Measurements from ENCODE around the gene GAGE10. TPM values are rescaled to one million over a fixed set of nuclear protein-coding genes. Genes with fewer than 3 reads are reported as not detected.
A peak's percentile ranks its signal among the peaks of the same experiment; 100 is the strongest.

Gene GAGE10
- total and polyA plus RNA-seq, 7 experiments from 2014 or later = not detected

GRCh38 chrX:49271341-49271740 lies 32.1 kb upstream of the GAGE10 start:
- H3K36me3 Mint-ChIP-seq = peaks cover 0 to 33% (median 10%) of the 10 kb centered on the region in 5 donors
- no peak for ATAC-seq
- H3K4me1 Mint-ChIP-seq = peaks cover 31 to 71% (median 63%) of the 10 kb centered on the region in 7 donors
- peak overlapping the region; percentile 73 to 91 (median 84) for H3K4me3 Mint-ChIP-seq
- no peaks in the 10 kb centered on the region for H3K36me3 ChIP-seq (ENCODE audit: control insufficient read depth in 2 of 3, insufficient read depth in 3 of 3, low read length in 3 of 3)
- H3K9me3 Mint-ChIP-seq = peaks cover 0 to 5% (median 0%) of the 10 kb centered on the region in 11 donors
- no peaks in the 10 kb centered on the region for H3K27me3 ChIP-seq (ENCODE audit: control insufficient read depth in 2 of 2, insufficient read depth in 2 of 2, low read length in 2 of 2)
- H3K27ac ChIP-seq (ENCODE audit: low read depth, low read length) = peak overlapping the region; percentile 99
- peak overlapping the region; percentile 78 to 91 (median 88) for H3K27ac Mint-ChIP-seq
- H3K4me1 ChIP-seq (ENCODE audit: control insufficient read depth in 2 of 2, insufficient read depth in 2 of 2, low read length in 2 of 2) = peaks cover 51 to 56% of the 10 kb centered on the region in 2 donors
- no peaks in the 10 kb centered on the region for H3K27me3 Mint-ChIP-seq
- H3K4me3 ChIP-seq (ENCODE audit: low read length) = peak overlapping the region; percentile 53
- no peak for DNase-seq
- intact Hi-C loops (cut with micrococcal nuclease) = loop anchor here (5.0 kb wide), 2 partner anchors 354 to 606 kb away; partner anchors contain the start of genes PIM2 (in 1 of the 2) and USP27X (in 1 of the 2)
- ChIA-PET POLR2A (interaction anchor here (0.8 to 2.8 kb wide), 4 partner anchors 12 to 38 kb away, joined by 3 to 23 read pairs (median 10); no protein-coding TSS in a partner anchor), CTCF (no interaction called here)
- H3K9me3 ChIP-seq (ENCODE audit: control insufficient read depth in 2 of 3, low read length in 3 of 3) = no peaks in the 10 kb centered on the region

GRCh38 chrX:49272421-49272820 lies 31.0 kb upstream of the GAGE10 start:
- Histone ChIP-seq H3K36me3 (ENCODE audit: control insufficient read depth in 2 of 3, insufficient read depth in 3 of 3, low read length in 3 of 3) (no peaks in the 10 kb centered on the region), H3K9me3 (ENCODE audit: control insufficient read depth in 2 of 3, low read length in 3 of 3) (no peaks in the 10 kb centered on the region), H3K27ac (ENCODE audit: low read depth, low read length) (peak overlapping the region; percentile 99), H3K27me3 (ENCODE audit: control insufficient read depth in 2 of 2, insufficient read depth in 2 of 2, low read length in 2 of 2) (no peaks in the 10 kb centered on the region), H3K4me3 (ENCODE audit: low read length) (peak overlapping the region; percentile 53), H3K4me1 (ENCODE audit: control insufficient read depth in 2 of 2, insufficient read depth in 2 of 2, low read length in 2 of 2) (peaks cover 62 to 64% of the 10 kb centered on the region in 2 donors)
- ATAC-seq (no peak), DNase-seq (peak in 6 of 9 donors; percentile 15 to 54 (median 28))
- intact Hi-C loops (cut with micrococcal nuclease) = loop anchor here (5.0 kb wide), 2 partner anchors 355 to 605 kb away; partner anchors contain the start of genes PIM2 (in 1 of the 2) and USP27X (in 1 of the 2)
- Mint-ChIP-seq H3K4me3 (peak overlapping the region; percentile 73 to 91 (median 84)), H3K9me3 (peaks cover 0 to 5% (median 0%) of the 10 kb centered on the region in 11 donors), H3K27me3 (no peaks in the 10 kb centered on the region), H3K4me1 (peaks cover 36 to 80% (median 73%) of the 10 kb centered on the region in 7 donors), H3K27ac (peak overlapping the region; percentile 78 to 96 (median 88)), H3K36me3 (peaks cover 0 to 39% (median 10%) of the 10 kb centered on the region in 5 donors)
- ChIA-PET CTCF (interaction anchor here (2.0 kb wide), 1 partner anchor 19 kb away, joined by 6 read pairs; no protein-coding TSS in a partner anchor), POLR2A (interaction anchor here (0.6 to 2.8 kb wide), 11 partner anchors 9 to 698 kb away, joined by 3 to 20 read pairs (median 4); partner anchors contain the start of genes CCDC22 and RBM3)

GRCh38 chrX:49273181-49273727 lies 30.2 kb upstream of the GAGE10 start:
- Histone ChIP-seq H3K9me3 (ENCODE audit: control insufficient read depth in 2 of 3, low read length in 3 of 3) (no peaks in the 10 kb centered on the region), H3K27ac (ENCODE audit: low read depth, low read length) (peak overlapping the region; percentile 99), H3K4me3 (ENCODE audit: low read length) (peak overlapping the region; percentile 53), H3K36me3 (ENCODE audit: control insufficient read depth in 2 of 3, insufficient read depth in 3 of 3, low read length in 3 of 3) (no peaks in the 10 kb centered on the region), H3K27me3 (ENCODE audit: control insufficient read depth in 2 of 2, insufficient read depth in 2 of 2, low read length in 2 of 2) (no peaks in the 10 kb centered on the region), H3K4me1 (ENCODE audit: control insufficient read depth in 2 of 2, insufficient read depth in 2 of 2, low read length in 2 of 2) (peaks cover 69 to 72% of the 10 kb centered on the region in 2 donors)
- peaks cover 0 to 5% (median 0%) of the 10 kb centered on the region in 11 donors for H3K9me3 Mint-ChIP-seq
- H3K27me3 Mint-ChIP-seq = no peaks in the 10 kb centered on the region
- DNase-seq = peak in 8 of 9 donors; percentile 39 to 73 (median 52)
- CTCF ChIA-PET = interaction anchor here (2.0 kb wide), 1 partner anchor 19 kb away, joined by 6 read pairs; no protein-coding TSS in a partner anchor
- H3K27ac Mint-ChIP-seq = peak overlapping the region; percentile 58 to 96 (median 88)
- POLR2A ChIA-PET = interaction anchor here (0.7 to 2.8 kb wide), 9 partner anchors 11 to 699 kb away, joined by 3 to 20 read pairs (median 3); partner anchors contain the start of genes CCDC22 and RBM3
- ATAC-seq = no peak
- peaks cover 42 to 80% (median 73%) of the 10 kb centered on the region in 7 donors for H3K4me1 Mint-ChIP-seq
- intact Hi-C loops (cut with micrococcal nuclease) = loop anchor here (1.0 to 5.0 kb wide), 4 partner anchors 9 to 604 kb away; partner anchors contain the start of genes PIM2 (in 1 of the 2) and USP27X (in 1 of the 2)
- H3K4me3 Mint-ChIP-seq = peak overlapping the region; percentile 73 to 91 (median 84)
- H3K36me3 Mint-ChIP-seq = peaks cover 0 to 47% (median 10%) of the 10 kb centered on the region in 5 donors

- ATAC-seq (no peak), DNase-seq (no peak)
- Mint-ChIP-seq H3K36me3 (peaks cover 0 to 54% (median 6%) of the 10 kb centered on the region in 5 donors), H3K9me3 (peaks cover 0 to 2% (median 0%) of the 10 kb centered on the region in 11 donors), H3K4me3 (peak overlapping the region in 6 of 10 donors; percentile 4 to 91 (median 82)), H3K4me1 (peaks cover 41 to 90% (median 79%) of the 10 kb centered on the region in 7 donors), H3K27me3 (no peaks in the 10 kb centered on the region), H3K27ac (peak overlapping the region in 5 of 9 donors; percentile 14 to 78 (median 59))
- H3K27me3 ChIP-seq (ENCODE audit: control insufficient read depth in 2 of 2, insufficient read depth in 2 of 2, low read length in 2 of 2) = no peaks in the 10 kb centered on the region
- ChIA-PET POLR2A (interaction anchor here (0.8 to 2.4 kb wide), 4 partner anchors 9 to 33 kb away, joined by 3 to 11 read pairs (median 4); no protein-coding TSS in a partner anchor), CTCF (no interaction called here)
- intact Hi-C loops (cut with micrococcal nuclease) = loop anchor here in 1 of 2 donors (5.0 kb wide), 1 partner anchor 476 kb away; no protein-coding TSS in a partner anchor
- H3K36me3 ChIP-seq (ENCODE audit: control insufficient read depth in 2 of 3, insufficient read depth in 3 of 3, low read length in 3 of 3) = no peaks in the 10 kb centered on the region
- H3K27ac ChIP-seq (ENCODE audit: low read depth, low read length) = peak overlapping the region; percentile 50
- peaks cover 68 to 80% of the 10 kb centered on the region in 2 donors for H3K4me1 ChIP-seq (ENCODE audit: control insufficient read depth in 2 of 2, insufficient read depth in 2 of 2, low read length in 2 of 2)
- no peaks in the 10 kb centered on the region for H3K9me3 ChIP-seq (ENCODE audit: control insufficient read depth in 2 of 3, low read length in 3 of 3)
- no peak overlapping the region for H3K4me3 ChIP-seq (ENCODE audit: low read length)
Observed at GRCh38 chrX:49276207-49276606, 27.2 kb upstream of the GAGE10 start.

- peak overlapping the region; percentile 76 to 94 (median 88) for H3K27ac Mint-ChIP-seq
- no peaks in the 10 kb centered on the region for H3K27me3 ChIP-seq (ENCODE audit: control insufficient read depth in 2 of 2, insufficient read depth in 2 of 2, low read length in 2 of 2)
- no peaks in the 10 kb centered on the region for H3K36me3 ChIP-seq (ENCODE audit: control insufficient read depth in 2 of 3, insufficient read depth in 3 of 3, low read length in 3 of 3)
- peak overlapping the region; percentile 32 to 91 (median 76) for H3K4me3 Mint-ChIP-seq
- CTCF ChIA-PET = no interaction called here
- POLR2A ChIA-PET = interaction anchor here (1.9 to 2.4 kb wide), 2 partner anchors 14 to 33 kb away, joined by 4 to 11 read pairs; no protein-coding TSS in a partner anchor
- ATAC-seq (no peak), DNase-seq (no peak)
- H3K27me3 Mint-ChIP-seq = no peaks in the 10 kb centered on the region
- H3K36me3 Mint-ChIP-seq = peaks cover 0 to 50% (median 5%) of the 10 kb centered on the region in 5 donors
- peaks cover 39 to 87% (median 78%) of the 10 kb centered on the region in 7 donors for H3K4me1 Mint-ChIP-seq
- intact Hi-C loops (cut with micrococcal nuclease) = loop anchor here in 1 of 2 donors (5.0 kb wide), 1 partner anchor 475 kb away; no protein-coding TSS in a partner anchor
- no peaks in the 10 kb centered on the region for H3K9me3 ChIP-seq (ENCODE audit: control insufficient read depth in 2 of 3, low read length in 3 of 3)
- H3K9me3 Mint-ChIP-seq = no peaks in the 10 kb centered on the region
- H3K27ac ChIP-seq (ENCODE audit: low read depth, low read length) = peak overlapping the region; percentile 50
- H3K4me1 ChIP-seq (ENCODE audit: control insufficient read depth in 2 of 2, insufficient read depth in 2 of 2, low read length in 2 of 2) = peaks cover 61 to 77% of the 10 kb centered on the region in 2 donors
- no peak overlapping the region for H3K4me3 ChIP-seq (ENCODE audit: low read length)
Observed at GRCh38 chrX:49276671-49277534, 26.5 kb upstream of the GAGE10 start.

GRCh38 chrX:49277535-49277830 lies 26.0 kb upstream of the GAGE10 start:
- no peaks in the 10 kb centered on the region for H3K9me3 Mint-ChIP-seq
- peaks cover 45 to 87% (median 80%) of the 10 kb centered on the region in 7 donors for H3K4me1 Mint-ChIP-seq
- peak overlapping the region; percentile 50 for H3K27ac ChIP-seq (ENCODE audit: low read depth, low read length)
- ChIA-PET CTCF (no interaction called here), POLR2A (interaction anchor here (1.9 to 2.4 kb wide), 2 partner anchors 14 to 32 kb away, joined by 4 to 11 read pairs; no protein-coding TSS in a partner anchor)
- DNase-seq = peak in 2 of 9 donors; percentile 25 to 29
- no peak overlapping the region for H3K4me3 ChIP-seq (ENCODE audit: low read length)
- H3K36me3 Mint-ChIP-seq = peaks cover 0 to 49% (median 5%) of the 10 kb centered on the region in 5 donors
- no peaks in the 10 kb centered on the region for H3K27me3 ChIP-seq (ENCODE audit: control insufficient read depth in 2 of 2, insufficient read depth in 2 of 2, low read length in 2 of 2)
- no peak for ATAC-seq
- peak overlapping the region; percentile 32 to 91 (median 74) for H3K4me3 Mint-ChIP-seq
- intact Hi-C loops (cut with micrococcal nuclease) = loop anchor here in 1 of 2 donors (5.0 kb wide), 1 partner anchor 475 kb away; no protein-coding TSS in a partner anchor
- no peaks in the 10 kb centered on the region for H3K9me3 ChIP-seq (ENCODE audit: control insufficient read depth in 2 of 3, low read length in 3 of 3)
- no peaks in the 10 kb centered on the region for H3K27me3 Mint-ChIP-seq
- peaks cover 56 to 81% of the 10 kb centered on the region in 2 donors for H3K4me1 ChIP-seq (ENCODE audit: control insufficient read depth in 2 of 2, insufficient read depth in 2 of 2, low read length in 2 of 2)
- peak overlapping the region; percentile 76 to 94 (median 88) for H3K27ac Mint-ChIP-seq
- no peaks in the 10 kb centered on the region for H3K36me3 ChIP-seq (ENCODE audit: control insufficient read depth in 2 of 3, insufficient read depth in 3 of 3, low read length in 3 of 3)
